GM12878 (cell line): ENCODE measurements around the gene RPS19BP1. TPM values are rescaled to one million over a fixed set of nuclear protein-coding genes. Genes with fewer than 3 reads are reported as not detected.

ENCODE experiments used
- MLLT1 ChIP-seq: fragments of 450-650 bp; IDR thresholded peaks from 2 replicates; pipeline ENCODE4 v1.6.1; 2016; ENCODE audit warnings: mild to moderate bottlenecking
- NFYA ChIP-seq: IDR thresholded peaks from 2 replicates; pipeline ENCODE4 v1.6.1; 2011; ENCODE audit warnings: low read depth, mild to moderate bottlenecking, low read length, improper control_type of control experiment, borderline replicate concordance
- PRDM15 ChIP-seq: fragments of 450-650 bp; formaldehyde crosslinking; IDR thresholded peaks from 2 replicates; pipeline ENCODE4 v1.4.0; 2020; ENCODE audit warnings: mild to moderate bottlenecking, moderate library complexity
- RB1 ChIP-seq: fragments of 450-650 bp; formaldehyde crosslinking; IDR thresholded peaks from 2 replicates; pipeline ENCODE4 v1.6.1; 2017; ENCODE audit warnings: mild to moderate bottlenecking, borderline replicate concordance
- RELA ChIP-seq: fragments of 450-650 bp; IDR thresholded peaks from 2 replicates; pipeline ENCODE4 v1.8.0; 2014; ENCODE audit warnings: borderline replicate concordance; ENCODE audit not compliant: partially characterized antibody
- RUNX3 ChIP-seq: IDR thresholded peaks from 2 replicates; pipeline ENCODE4 v1.6.1; 2012; ENCODE audit warnings: low read length, inconsistent platforms
- SMC3 ChIP-seq: IDR thresholded peaks from 2 replicates; pipeline ENCODE4 v1.6.1; 2011; ENCODE audit warnings: low read length, improper control_type of control experiment, borderline replicate concordance
- SP1 ChIP-seq: IDR thresholded peaks from one replicate; pipeline ENCODE4 v1.6.1; 2011; ENCODE audit warnings: low read depth, low read length
- STAT3 ChIP-seq: IDR thresholded peaks from 2 replicates; pipeline ENCODE4 v1.6.1; 2011; ENCODE audit warnings: low read depth, low read length, improper control_type of control experiment
- SUZ12 ChIP-seq: fragments of 200-600 bp; sonication (generic); IDR thresholded peaks from one replicate; pipeline ENCODE4 v1.6.1; 2018; ENCODE audit warnings: antibody characterized with exemption, mild to moderate bottlenecking; ENCODE audit not compliant: unreplicated experiment
- TAF1 ChIP-seq: IDR thresholded peaks from 2 replicates; pipeline ENCODE4 v1.6.1; 2011; ENCODE audit warnings: mild to moderate bottlenecking, low read depth, low read length, borderline replicate concordance
- TCF3 ChIP-seq: IDR thresholded peaks from 2 replicates; pipeline ENCODE4 v1.6.1; 2012; ENCODE audit warnings: low read depth, mild to moderate bottlenecking, low read length, borderline replicate concordance; ENCODE audit not compliant: insufficient read depth
- ZNF622 ChIP-seq: fragments of 450-650 bp; IDR thresholded peaks from 2 replicates; pipeline ENCODE4 v1.6.1; 2017; ENCODE audit warnings: mild to moderate bottlenecking, inconsistent platforms
- ZSCAN29 ChIP-seq: fragments of 450-650 bp; IDR thresholded peaks from 2 replicates; pipeline ENCODE4 v1.6.1; 2017; ENCODE audit warnings: mild to moderate bottlenecking, moderate library complexity
- polyA plus RNA-seq, 11 experiments: library from polyadenylated mRNA; depleted of rRNA in 4 of 11; unstranded in 6 of 11; stranded (reverse) in 5 of 11; fragments of >200 nt; fragmentation: Nextera tagmentation in 4 of 11; fragmentation: Illumina TruSeq in 1 of 11; extraction: Ambion mirVana in 4 of 11; extraction: Trizol in 1 of 11; gene quantifications; 1 replicate in 1 of 11; 2 replicates in 10 of 11; pipeline versions ENCODE4 v1.2.1 to v1.2.3, GENCODE V29; 2011 to 2016; ENCODE audit warnings: inconsistent platforms in 2 of 11, missing spikeins in 2 of 11, low read depth in 1 of 11
- total RNA-seq, 4 experiments: library from RNA; depleted of rRNA in 3 of 4; stranded (reverse); fragments of >200 nt in 3 of 4; fragmentation: Illumina TruSeq in 1 of 4; extraction: Trizol in 1 of 4; gene quantifications; 2 replicates each; pipeline versions ENCODE4 v1.2.1 to v1.2.3, GENCODE V29; 2013 to 2021
- TF ChIP-seq, protein P1 (sequence below): IDR thresholded peaks from 2 replicates; pipeline ENCODE4 v1.6.1; 2011; ENCODE audit warnings: mild to moderate bottlenecking, low read depth, low read length, moderate library complexity; ENCODE audit not compliant: insufficient replicate concordance
- TF ChIP-seq, protein P2 (sequence below): IDR thresholded peaks from 2 replicates; pipeline ENCODE4 v1.6.1; 2012; ENCODE audit warnings: low read depth, low read length, improper control_type of control experiment

RPS19BP1 gene
- total and polyA plus RNA-seq, 10 of the 15 experiments (the other 5 are each of a cell fraction or from before 2014, with no cell fraction given), result 2.7 to 206 (median 78.6) TPM

GRCh38 chr22:39514373-39514973 lies 18.1 kb downstream of the RPS19BP1 start (continued):
- TF ChIP-seq TCF3 (no peak), STAT3 (no peak), SP1 (no peak), RB1 (no peak), ZNF622 (no peak), ZSCAN29 (no peak), MLLT1 (0 out of 2 replicates have a peak, but pooled peaks have one; percentile 37), NFYA (no peak), RELA (no peak), TAF1 (no peak), SMC3 (peak; percentile 61), SUZ12 (no peak), RUNX3 (no peak), PRDM15 (CRISPR knock-in tag) (no peak)
- TF ChIP-seq, protein P1, sequence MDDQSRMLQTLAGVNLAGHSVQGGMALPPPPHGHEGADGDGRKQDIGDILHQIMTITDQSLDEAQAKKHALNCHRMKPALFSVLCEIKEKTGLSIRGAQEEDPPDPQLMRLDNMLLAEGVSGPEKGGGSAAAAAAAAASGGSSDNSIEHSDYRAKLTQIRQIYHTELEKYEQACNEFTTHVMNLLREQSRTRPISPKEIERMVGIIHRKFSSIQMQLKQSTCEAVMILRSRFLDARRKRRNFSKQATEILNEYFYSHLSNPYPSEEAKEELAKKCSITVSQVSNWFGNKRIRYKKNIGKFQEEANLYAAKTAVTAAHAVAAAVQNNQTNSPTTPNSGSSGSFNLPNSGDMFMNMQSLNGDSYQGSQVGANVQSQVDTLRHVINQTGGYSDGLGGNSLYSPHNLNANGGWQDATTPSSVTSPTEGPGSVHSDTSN, result no peak
- TF ChIP-seq, protein P2, sequence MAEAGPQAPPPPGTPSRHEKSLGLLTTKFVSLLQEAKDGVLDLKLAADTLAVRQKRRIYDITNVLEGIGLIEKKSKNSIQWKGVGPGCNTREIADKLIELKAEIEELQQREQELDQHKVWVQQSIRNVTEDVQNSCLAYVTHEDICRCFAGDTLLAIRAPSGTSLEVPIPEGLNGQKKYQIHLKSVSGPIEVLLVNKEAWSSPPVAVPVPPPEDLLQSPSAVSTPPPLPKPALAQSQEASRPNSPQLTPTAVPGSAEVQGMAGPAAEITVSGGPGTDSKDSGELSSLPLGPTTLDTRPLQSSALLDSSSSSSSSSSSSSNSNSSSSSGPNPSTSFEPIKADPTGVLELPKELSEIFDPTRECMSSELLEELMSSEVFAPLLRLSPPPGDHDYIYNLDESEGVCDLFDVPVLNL, result no peak
